HEK293 (cell line): Measurements from ENCODE around the gene CADPS.

Experiments used
- CTCF ChIP-seq: fragments of 450-650 bp; formaldehyde crosslinking; IDR thresholded peaks from 2 replicates; pipeline ENCODE4 v1.5.1; 2016; ENCODE audit warnings: missing biosample characterization, missing genetic modification characterization
- GLIS2 ChIP-seq: fragments of 450-650 bp; formaldehyde crosslinking; IDR thresholded peaks from 2 replicates; pipeline ENCODE4 v1.5.1; 2016; ENCODE audit warnings: missing biosample characterization, missing genetic modification characterization
- SALL2 ChIP-seq: fragments of 450-650 bp; formaldehyde crosslinking; IDR thresholded peaks from 2 replicates; pipeline ENCODE4 v1.5.0; 2017; ENCODE audit warnings: missing biosample characterization, mild to moderate bottlenecking, missing genetic modification characterization, borderline replicate concordance
- SCRT1 ChIP-seq: fragments of 450-650 bp; formaldehyde crosslinking; IDR thresholded peaks from 2 replicates; pipeline ENCODE4 v1.5.1; 2016; ENCODE audit warnings: missing biosample characterization, missing genetic modification characterization, borderline replicate concordance
- ZBTB11 ChIP-seq: fragments of 450-650 bp; formaldehyde crosslinking; conservative IDR thresholded peaks from 2 replicates; pipeline ENCODE4 v1.5.1; 2016; ENCODE audit warnings: low read depth, missing biosample characterization, missing genetic modification characterization
- ZNF114 ChIP-seq: fragments of 450-650 bp; formaldehyde crosslinking; IDR thresholded peaks from 2 replicates; pipeline ENCODE4 v1.5.0; 2017; ENCODE audit warnings: missing biosample characterization, missing genetic modification characterization
- ZNF24 ChIP-seq: fragments of 450-650 bp; formaldehyde crosslinking; IDR thresholded peaks from 2 replicates; pipeline ENCODE4 v1.5.1; 2016; ENCODE audit warnings: missing biosample characterization, missing genetic modification characterization
- ZNF266 ChIP-seq: fragments of 450-650 bp; formaldehyde crosslinking; IDR thresholded peaks from 2 replicates; pipeline ENCODE4 v1.5.1; 2016; ENCODE audit warnings: missing biosample characterization, missing genetic modification characterization, low read depth
- ZNF311 ChIP-seq: fragments of 450-650 bp; formaldehyde crosslinking; IDR thresholded peaks from 2 replicates; pipeline ENCODE4 v1.5.1; 2017; ENCODE audit warnings: missing biosample characterization, missing genetic modification characterization, borderline replicate concordance
- ZNF776 ChIP-seq: fragments of 450-650 bp; formaldehyde crosslinking; IDR thresholded peaks from 2 replicates; pipeline ENCODE4 v1.5.0; 2017; ENCODE audit warnings: missing biosample characterization, missing genetic modification characterization, borderline replicate concordance
- ZNF830 ChIP-seq: fragments of 450-650 bp; IDR thresholded peaks from 2 replicates; pipeline ENCODE4 v1.5.0; 2018; ENCODE audit warnings: missing biosample characterization, missing genetic modification characterization, low read depth, mild to moderate bottlenecking, moderate library complexity
- ZXDB ChIP-seq: fragments of 450-650 bp; formaldehyde crosslinking; IDR thresholded peaks from 2 replicates; pipeline ENCODE4 v1.5.1; 2016; ENCODE audit warnings: missing biosample characterization, missing genetic modification characterization
- TF ChIP-seq, protein P1 (sequence below): fragments of 450-650 bp; formaldehyde crosslinking; IDR thresholded peaks from 2 replicates; pipeline ENCODE4 v1.5.1; 2016; ENCODE audit warnings: missing biosample characterization, missing genetic modification characterization

DNA sequence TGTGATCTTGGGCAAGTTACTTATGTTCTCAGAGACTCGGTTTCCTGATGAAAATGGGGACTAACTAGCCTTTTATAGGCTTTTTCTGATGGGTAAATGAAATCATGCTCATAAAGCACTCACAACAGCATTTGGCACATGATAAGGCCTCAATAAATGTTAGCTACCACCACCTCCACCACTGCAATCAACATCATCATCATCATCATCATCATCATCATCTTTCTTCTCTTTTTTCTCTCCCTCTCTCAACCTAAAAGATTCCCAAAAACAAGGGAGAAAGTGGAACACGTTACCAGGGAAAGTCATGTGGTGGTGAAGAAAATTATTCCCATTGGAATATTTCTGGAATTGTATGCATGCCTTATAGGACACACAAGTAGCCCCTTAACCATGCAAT lies 468.3 kb downstream of the CADPS start:
- no peak for TF ChIP-seq SALL2
- TF ChIP-seq ZNF776 (tag by site-specific recombination), result no peak
- no peak for TF ChIP-seq ZNF114 (tag by site-specific recombination)
- TF ChIP-seq GLIS2 (tag by site-specific recombination), result no peak
- no peak for TF ChIP-seq ZNF266 (tag by site-specific recombination)
- no peak for TF ChIP-seq ZNF830
- TF ChIP-seq, protein P1, sequence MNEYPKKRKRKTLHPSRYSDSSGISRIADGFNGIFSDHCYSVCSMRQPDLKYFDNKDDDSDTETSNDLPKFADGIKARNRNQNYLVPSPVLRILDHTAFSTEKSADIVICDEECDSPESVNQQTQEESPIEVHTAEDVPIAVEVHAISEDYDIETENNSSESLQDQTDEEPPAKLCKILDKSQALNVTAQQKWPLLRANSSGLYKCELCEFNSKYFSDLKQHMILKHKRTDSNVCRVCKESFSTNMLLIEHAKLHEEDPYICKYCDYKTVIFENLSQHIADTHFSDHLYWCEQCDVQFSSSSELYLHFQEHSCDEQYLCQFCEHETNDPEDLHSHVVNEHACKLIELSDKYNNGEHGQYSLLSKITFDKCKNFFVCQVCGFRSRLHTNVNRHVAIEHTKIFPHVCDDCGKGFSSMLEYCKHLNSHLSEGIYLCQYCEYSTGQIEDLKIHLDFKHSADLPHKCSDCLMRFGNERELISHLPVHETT (tag by site-specific recombination), result no peak
- TF ChIP-seq ZNF311 (tag by site-specific recombination), result no peak
- TF ChIP-seq SCRT1 (tag by site-specific recombination), result no peak
- no peak for TF ChIP-seq CTCF
- no peak for TF ChIP-seq ZBTB11
- TF ChIP-seq ZXDB (tag by site-specific recombination), result no peak
- no peak for TF ChIP-seq ZNF24 (tag by site-specific recombination)
